Endothelial cell of hepatic sinusoid (primary cell): ENCODE measurements around the gene LILRA6.
"Not testable (repeated sequence)": the region's sequence is repeated elsewhere in the genome, so short reads cannot be mapped to it uniquely, and the experiment has no call there.

ENCODE experiments used
- in situ Hi-C: cut with HindIII; loops from 2 replicates; pipeline ENCODE4 v1.10.0; 2017; ENCODE audit warnings: low sequenced_read_pairs

Gene LILRA6

DNA sequence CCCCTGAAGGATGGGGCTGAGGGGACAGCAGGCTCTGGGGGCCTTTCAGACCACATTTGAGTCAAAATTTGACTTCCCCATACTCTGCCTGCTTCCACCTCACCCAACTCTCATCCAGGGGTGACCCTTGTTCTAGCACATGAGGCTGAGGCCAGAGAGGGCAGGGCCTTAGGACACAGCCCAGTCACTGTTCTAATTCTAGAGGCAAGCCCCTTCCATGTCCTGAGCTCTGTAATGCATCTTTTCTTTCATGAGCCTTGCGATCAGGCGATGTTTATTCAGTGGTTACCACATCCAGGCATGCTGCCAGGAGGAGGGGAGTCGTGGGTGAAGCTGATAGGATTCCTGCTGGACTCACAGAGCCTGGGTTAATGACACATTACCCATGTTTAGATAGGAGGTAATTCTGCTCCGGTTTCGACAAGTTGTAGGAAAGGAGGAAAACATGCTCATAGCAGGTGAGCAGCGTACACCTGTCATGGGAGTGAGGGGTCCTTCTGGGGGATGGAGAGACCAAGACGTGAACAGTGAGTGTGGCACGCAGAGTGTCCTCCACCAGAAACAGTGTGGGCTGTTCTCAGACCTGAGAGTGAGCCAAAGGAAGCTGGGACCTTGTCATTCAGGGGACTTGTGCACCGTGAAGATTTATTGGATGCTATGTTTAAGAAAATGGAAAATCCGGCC, 32.6 kb downstream of the LILRA6 start:
- in situ Hi-C loops, result loop anchor here (5.0 kb wide), 1 partner anchor 53 kb away; the partner anchor contains the start of gene LENG1

DNA sequence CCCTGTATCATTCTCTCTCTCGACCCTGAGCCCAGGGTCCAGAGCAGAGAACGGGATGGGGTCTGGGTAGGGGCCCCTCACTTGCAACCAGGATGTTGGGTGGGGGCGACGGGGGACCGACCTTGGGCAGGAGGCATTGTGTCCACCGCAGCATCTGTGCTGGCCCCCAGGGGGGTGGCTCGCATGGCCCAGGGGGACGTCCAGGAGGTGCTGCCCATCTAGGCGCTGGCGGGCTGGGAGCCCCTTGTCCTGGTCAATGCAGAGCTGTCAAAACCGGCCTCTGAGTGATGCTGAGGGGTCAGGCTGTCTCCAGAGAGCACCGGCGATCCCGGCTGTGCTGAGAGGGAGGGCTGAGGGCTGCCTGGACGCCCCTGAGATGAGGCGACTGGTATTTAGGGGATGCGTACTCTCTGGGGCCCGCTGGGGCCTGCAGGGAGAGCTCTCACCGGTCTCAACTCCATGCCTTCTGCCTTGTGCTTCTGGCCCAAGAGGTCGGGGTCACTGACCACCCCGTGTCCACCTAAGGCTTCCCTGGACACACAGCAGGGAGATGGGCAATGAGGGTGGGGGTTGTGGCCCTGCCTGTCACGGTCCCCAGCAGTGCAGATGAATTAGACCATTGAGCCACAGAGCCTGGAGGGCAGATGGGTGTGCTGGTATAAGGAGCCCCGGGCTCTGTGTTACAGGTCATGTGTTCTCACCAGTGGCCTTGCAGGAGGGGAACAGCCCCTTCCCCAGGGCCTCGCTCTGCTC, 33.4 kb downstream of the LILRA6 start:
- in situ Hi-C loops, result loop anchor here (5.0 kb wide), 1 partner anchor 52 kb away; the partner anchor contains the start of gene LENG1

DNA sequence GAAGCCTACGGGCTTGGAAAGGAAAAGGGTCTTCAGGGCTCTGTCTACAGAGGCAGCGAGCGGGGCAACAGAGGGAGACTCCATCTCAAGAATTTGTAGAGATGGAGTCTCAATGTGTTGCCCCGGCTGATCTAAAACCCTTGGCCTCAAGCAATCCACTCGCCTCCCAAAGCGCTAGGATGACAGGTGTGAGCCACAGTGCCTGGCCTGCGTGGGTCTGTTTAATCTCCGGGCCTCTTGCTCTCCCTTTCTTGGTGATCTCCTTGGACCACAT, 33.9 kb downstream of the LILRA6 start:
- in situ Hi-C loops, result loop anchor here (5.0 kb wide), 1 partner anchor 51 kb away; the partner anchor contains the start of gene LENG1

DNA sequence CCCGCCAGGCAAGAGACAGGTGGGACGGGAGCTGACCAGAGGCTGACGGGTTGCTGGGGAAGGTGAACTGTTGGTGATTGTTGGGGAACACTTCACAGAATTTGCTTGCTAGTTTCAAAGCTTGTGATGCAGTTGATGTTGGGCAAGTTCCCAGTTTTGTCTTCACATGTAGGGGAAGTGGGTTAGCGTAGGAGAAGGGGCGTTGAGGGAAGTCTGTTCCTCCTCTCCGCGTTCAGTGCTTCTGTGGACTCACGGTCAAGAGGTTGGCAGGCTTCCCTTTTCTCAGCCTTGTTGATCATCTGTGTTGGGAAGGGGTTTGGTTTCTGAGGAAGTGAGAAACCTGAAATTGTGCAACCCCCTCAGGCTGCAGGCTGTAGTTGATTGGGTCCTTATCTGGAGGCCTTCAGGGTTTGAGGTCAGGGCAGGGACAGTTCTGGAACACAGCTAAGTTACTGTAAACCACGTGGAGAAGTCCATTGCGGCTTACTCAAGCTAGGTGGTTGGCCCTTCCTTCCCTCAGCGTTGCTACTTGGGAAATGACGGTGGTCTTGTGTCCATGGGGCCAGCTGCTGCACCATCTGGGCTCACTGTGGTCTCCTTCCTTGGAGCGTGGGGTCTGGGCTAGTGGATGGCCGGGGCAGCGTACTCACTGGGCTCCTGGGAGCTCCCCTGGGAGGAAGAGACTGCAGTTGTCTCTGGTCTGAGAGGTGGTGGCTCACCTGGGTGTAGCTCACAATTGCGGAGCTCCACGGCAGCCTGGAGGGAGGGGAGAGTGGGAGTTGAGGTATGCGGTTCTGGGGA, 34.4 kb downstream of the LILRA6 start:
- in situ Hi-C loops, result loop anchor here (5.0 kb wide), 1 partner anchor 51 kb away; the partner anchor contains the start of gene LENG1

DNA sequence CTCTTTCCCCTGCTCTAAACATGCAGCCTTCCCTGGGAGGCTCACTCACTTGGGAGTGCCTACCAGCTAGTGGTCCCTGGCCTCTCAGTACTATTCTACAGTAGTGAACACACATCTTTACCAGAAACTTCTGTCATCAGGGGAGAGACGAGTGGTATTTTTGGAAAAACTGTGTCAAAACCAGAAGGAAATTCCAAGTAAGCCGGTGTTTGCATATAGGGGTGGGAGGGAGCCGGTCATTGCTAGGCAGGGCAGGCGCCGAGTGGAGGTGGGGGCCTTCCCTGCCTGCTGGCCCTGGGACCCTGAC, 35.0 kb downstream of the LILRA6 start:
- in situ Hi-C loops, result loop anchor here (5.0 kb wide), 1 partner anchor 50 kb away; the partner anchor contains the start of gene LENG1

DNA sequence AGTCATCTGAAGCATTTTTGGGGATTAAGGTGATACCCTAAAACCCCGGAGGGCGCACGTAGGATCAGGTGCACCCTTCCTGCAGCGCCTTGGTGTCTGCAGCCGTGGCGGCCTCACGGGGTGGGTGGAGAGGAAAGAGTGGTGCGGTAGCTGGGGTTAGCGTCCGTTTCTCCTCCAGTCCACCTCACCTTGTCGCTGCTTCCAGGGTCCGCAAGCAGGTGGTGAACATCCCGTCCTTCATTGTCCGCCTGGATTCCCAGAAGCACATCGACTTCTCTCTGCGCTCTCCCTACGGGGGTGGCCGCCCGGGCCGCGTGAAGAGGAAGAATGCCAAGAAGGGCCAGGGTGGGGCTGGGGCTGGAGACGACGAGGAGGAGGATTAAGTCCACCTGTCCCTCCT, 35.4 kb downstream of the LILRA6 start:
- in situ Hi-C loops, result loop anchor here (5.0 kb wide), 1 partner anchor 50 kb away; the partner anchor contains the start of gene LENG1

DNA sequence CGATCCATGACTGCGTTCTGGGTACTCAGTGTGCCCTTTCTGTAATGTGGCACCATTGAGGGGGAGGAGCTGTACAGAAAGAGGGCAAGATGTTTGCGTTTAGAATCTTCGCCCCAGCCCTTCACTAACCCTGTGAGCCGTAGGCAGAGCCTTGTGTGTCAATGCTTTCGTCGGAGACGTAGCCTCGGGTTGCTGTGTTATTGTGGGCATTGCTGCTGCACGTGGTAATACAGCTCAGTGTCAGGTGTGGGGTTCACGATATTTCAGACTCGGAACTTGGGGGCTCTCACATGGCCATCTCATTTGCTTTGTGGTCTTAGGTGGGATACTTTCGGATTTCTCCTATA, 35.8 kb downstream of the LILRA6 start:
- in situ Hi-C loops, result loop anchor here (5.0 kb wide), 1 partner anchor 50 kb away; the partner anchor contains the start of gene LENG1

DNA sequence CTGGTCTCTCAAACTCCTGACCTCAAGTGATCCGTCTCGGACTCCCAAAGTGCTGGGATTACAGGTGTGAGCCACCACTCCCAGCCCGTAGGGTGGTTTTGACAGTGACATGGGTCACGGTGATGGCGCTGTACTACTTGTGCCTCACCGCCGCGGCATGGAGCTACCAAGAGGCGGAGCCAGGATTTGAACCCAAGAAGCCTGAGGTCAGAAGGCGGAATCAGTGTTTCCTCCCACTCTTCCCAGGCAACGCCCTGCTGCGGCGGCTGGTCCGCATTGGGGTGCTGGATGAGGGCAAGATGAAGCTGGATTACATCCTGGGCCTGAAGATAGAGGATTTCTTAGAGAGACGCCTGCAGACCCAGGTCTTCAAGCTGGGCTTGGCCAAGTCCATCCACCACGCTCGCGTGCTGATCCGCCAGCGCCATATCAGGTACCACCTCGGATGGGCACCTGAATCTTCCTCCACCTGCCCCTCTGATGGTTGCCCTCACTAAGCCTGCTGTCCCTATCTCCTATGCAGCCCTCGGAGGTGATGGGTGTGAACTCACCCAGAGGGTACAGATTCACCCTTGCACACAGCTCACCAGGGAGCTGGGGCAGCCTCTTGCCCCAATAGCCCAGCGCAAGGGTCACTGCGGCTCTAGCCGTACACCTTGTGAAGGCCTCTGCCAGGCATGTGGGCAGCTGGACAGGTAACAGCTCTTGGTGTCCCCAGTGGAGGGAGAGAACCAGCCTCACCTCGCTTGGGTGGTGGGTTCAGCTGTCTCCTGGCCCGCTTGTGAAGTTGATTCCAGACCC, 36.4 kb downstream of the LILRA6 start:
- in situ Hi-C loops, result loop anchor here (5.0 kb wide), 1 partner anchor 49 kb away; the partner anchor contains the start of gene LENG1

DNA sequence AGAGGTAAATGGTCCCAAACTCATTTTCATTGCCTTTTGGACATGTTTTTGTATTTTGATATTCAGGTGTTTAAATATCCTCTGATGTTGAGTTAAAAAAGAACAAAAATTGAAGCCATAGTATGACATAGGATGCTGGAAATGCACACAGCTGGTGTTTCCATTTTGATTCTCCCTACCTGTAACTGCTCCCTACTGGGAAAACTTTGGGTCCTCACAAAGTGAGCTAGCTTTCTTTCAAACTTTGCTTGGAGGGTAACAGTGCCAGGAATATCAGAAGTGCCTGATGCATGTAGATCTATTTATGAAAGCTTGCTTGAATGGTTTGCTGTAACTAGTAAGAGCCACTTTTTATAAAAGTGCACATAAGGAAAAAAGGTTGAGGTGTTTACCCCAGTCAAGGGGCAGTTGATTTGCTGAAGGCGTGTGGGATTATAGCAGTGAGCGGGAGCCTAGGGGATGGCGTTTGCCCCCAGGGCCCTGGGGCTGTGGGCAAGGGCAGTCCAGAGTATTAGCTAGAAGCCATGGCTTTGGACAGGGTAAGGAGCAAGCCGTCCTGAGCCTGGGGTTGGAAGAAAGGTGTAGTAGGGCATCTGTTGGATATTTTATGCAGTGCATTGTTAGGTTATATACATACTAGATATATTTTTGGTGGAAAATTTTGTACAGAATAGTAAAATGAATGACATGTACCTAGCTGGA, 37.7 kb downstream of the LILRA6 start:
- in situ Hi-C loops, result loop anchor here (5.0 kb wide), 1 partner anchor 48 kb away; the partner anchor contains the start of gene LENG1

DNA sequence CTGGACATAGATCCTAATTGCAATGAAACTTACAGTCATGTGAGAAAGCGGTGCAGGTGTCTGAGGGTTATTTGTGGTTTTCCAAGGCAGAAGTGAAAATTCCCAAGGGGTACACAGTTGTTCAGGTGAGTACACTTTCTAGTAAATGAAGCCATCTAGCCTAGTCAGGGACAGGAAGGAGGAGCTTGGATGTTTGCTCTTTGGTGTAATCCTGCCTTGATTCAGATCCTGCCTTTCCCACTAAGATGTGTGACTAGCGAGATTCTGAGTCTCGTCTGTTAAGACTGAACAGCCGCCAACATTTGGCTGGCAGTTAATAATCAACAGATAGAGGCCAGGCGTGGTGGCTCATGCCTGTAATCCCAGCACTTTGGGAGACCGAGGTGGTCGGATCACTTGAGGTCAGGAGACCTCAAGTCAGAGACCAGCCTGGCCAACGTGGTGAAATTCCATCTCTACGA, 39.4 kb downstream of the LILRA6 start:
- in situ Hi-C loops, result no loop called here

DNA sequence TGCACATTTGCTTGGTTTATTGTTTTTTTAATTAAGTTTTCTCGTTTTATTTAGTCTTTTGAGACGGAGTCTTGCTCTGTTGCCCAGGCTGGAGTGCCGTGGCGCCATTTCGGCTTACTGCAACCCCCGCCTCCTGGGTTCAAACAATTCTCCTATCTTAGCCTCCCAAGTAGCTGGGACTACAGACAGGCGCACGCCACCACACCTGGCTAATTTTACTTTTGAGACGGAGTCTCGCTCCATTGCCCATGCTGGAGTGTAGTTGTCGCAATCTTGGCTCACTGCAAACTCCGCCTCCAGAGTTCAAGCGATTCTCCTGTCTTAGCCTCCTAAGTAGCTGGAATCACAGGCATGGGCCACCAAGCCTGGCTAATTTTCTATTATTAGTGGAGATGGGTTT, 40.6 kb downstream of the LILRA6 start:
- in situ Hi-C loops, result no loop called here

DNA sequence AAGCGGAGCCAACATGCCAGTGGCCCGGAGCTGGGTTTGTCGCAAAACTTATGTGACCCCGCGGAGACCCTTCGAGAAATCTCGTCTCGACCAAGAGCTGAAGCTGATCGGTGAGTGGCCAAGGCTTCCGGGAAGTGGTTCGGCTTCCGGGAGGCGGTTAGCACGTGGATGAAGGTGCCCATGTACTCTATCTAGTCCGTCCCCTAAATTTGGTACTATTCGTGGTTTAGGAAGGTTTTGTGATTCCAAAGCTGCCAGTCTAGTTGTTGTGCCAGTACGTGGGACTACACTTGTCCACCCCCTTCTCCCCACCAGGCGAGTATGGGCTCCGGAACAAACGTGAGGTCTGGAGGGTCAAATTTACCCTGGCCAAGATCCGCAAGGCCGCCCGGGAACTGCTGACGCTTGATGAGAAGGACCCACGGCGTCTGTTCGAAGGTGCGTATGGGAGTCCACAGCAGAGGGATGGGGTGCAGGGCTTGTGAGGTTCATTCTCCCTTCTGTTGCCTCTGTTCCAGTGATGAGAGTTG, 41.4 kb downstream of the LILRA6 start:
- in situ Hi-C loops, result no loop called here

DNA sequence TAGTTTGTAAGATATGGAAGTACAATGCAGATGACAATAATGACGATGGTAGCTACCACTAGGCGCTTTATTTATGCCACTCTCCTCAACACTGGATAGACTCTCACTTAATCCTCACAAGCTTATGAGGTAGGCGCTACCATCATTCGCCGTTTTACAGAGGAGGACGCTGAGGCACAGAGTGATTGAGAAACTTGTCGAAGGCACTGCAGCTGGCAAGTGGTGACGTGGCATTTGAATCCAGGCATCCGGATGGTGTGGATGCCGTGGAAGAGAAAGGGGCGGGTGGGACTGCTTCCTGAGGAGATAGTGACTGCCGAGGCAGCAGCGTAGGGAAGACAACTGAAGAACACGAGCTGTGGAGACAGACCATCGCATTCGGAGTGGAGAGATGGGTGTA, 43.2 kb downstream of the LILRA6 start:
- in situ Hi-C loops, result no loop called here

DNA sequence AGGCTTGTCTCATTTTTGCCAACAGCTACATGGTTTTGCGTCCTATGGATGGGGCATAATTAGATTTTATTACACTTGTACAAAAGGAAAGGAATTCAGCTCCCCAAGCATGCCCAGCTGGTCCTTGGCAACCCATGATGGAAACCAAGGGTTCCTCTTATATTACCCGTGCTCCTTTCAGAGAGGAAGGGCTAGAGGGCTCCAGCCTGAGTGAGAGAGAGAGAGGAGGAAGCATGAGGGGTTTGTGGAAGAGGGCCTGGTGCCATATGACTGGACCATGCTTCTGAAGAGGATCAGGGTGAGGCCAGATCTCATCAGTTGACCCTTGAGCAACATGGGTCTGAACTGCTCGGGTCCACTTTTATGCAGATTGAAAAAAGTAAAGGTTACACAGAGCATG, 45.5 kb downstream of the LILRA6 start:
- in situ Hi-C loops, result no loop called here

DNA sequence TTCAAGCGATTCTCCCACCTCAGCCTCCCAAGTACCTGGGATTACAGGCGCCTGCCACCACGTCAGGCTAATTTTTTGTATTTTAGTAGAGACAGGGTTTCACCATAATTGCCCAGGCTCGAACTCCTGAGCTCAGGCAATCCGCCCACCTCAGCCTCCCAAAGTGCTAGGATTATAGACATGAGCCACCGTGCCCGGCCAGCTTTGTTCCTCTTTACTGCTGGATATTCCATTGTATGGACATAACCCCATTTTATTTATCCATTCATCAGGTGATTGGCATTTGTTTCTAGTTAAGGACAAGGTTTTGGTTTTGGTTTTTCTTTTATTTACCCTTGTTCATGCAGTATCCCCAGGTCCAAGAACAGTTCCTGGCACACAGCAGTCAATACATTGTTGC, 46.1 kb downstream of the LILRA6 start:
- in situ Hi-C loops, result no loop called here

DNA sequence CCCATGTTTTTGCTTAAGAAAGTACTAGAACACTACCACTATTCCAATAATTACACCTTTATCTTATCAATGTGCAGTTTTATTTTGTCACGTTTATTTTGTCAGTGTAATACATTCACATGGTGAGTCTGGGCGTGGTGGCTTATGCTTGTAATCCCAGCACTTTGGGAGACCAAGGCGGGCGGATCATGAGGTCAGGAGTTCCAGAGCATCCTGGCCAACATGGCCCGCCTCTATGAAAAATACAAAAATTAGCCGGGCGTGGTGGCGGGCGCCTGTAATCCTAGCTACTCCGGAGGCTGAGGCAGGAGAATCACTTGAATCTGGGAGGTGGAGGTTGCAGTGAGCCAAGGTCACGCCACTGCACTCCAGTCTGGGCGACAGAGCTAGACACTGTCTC, 48.1 kb downstream of the LILRA6 start:
- in situ Hi-C loops, result not testable (repeated sequence)

DNA sequence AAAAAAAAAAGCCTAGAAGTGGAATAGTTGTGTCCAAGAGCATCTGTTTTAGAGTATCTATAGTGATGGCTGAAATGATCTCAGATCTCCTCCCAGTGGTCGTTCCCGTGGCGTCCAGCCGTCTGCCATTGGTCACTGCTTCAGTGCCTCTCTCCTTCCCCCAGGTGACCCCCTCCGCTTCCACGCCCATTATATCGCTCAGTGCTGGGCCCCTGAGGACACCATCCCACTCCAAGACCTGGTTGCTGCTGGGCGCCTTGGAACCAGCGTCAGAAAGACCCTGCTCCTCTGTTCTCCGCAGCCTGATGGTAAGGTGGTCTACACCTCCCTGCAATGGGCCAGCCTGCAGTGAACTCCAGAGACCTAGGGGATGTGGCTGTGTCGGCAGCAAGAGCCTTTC, 49.6 kb downstream of the LILRA6 start:
- in situ Hi-C loops, result no loop called here

DNA sequence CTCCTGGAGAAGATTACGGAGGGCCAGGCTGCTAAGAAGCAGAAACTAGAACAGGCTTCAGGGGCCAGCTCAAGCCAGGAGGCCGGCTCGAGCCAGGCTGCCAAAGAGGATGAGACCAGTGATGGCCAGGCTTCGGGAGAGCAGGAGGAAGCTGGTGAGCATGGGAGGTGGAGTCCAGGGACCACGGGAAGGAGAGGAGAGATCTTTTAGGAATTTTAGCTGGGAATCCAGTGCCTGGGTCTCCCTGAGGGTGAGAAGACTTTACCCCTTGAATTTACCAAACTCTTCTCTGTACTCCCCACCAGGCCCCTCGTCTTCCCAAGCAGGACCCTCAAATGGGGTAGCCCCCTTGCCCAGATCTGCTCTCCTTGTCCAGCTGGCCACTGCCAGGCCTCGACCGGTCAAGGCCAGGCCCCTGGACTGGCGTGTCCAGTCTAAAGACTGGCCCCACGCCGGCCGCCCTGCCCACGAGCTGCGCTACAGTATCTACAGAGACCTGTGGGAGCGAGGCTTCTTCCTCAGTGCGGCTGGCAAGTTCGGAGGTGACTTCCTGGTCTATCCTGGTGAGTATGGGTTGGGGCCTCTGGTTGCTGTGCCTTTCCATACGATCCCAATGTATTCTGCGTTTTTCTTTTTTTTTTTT, 50.7 kb downstream of the LILRA6 start:
- in situ Hi-C loops, result no loop called here
